NAMALWA (cell line): Measurements from ENCODE around the gene IRF8.
"Not testable (repeated sequence)": the region's sequence is repeated elsewhere in the genome, so short reads cannot be mapped to it uniquely, and the experiment has no call there.

Experiments used
- DNase-seq: peaks from one replicate; pipeline ENCODE4 v3.0.0-alpha.2; 2015; ENCODE audit warnings: low spot score

IRF8 gene

GRCh38 chr16:85898521-85899442 is at the start of gene IRF8:
Gene IRF8, plus strand, starts transcription at chr16:85899162. Its CDS starts 3,854 bp downstream, at chr16:85903016.
- DNase-seq: peak; percentile 91

DNA sequence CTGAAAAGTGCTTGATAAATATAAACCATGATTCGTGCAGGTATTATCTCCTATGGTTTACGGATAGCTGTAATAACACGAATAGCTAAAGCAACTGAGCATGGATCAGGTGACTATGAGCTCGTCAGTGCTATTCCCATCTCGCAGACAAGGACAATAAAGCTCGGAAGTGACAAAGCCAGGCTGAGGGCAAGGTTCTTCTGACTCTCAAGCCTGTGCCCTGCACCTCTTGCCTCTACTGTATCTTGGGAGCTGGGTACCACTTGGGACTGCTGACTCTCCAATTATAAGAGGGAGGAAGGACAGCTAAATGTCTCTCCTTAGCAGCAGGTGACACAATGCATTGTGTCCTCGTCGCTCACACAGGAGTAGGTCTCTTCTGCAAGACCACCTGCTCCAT is 49.6 kb upstream of the IRF8 start:
- DNase-seq: no peak

GRCh38 chr16:85850344-85850880 is 48.5 kb upstream of the IRF8 start:
- no peak for DNase-seq

- no peak for DNase-seq
These were observed 47.8 kb upstream of the IRF8 start for GRCh38 chr16:85851034-85851785.

DNA sequence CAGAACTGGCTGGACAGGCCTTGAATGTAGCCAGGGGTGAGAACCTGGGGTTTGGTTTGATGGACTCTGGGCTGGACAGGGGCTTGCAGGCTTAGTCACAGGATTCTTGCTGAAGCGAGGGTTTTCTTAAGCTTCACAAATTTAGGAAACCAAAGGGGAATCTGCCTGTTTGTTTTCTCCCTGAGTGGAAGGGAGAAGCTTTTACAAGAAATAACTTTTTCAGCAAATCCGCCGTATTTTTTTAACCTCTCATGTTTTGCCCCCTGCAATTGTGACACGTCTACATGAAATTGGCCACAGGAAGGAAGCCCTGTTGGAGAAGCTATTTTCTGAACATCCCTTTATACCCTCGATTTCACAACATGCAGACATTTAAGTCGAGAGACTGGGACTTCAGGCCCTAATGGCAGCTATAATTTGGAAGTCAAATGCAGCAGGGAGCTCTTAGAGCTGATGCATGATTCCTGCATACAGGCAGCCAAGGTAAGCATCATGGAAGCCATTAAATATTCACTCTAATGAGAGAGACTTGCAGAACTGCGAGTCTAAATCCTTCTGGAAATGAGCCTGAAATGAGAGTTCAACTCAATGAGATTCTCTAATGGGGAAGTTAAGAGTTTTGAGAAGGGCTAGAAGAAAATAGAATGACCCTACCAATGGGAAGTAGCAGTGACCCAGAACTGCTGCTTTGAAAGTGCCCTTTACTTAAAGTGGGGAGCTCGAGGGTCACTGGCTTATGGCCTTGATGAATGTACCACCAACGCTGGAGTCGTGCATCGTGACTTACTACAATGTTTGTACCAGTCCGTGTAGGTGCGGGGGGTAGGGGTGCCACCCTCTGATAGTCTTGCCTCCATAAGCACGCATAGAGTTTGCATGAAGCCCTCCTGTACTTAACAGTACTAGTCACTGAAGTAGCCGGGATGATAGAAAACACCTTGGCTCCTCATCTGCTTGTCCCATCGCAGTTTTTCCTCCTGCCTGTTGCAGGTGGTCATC is 45.1 kb upstream of the IRF8 start:
- no peak for DNase-seq

GRCh38 chr16:85854935-85855334 is 44.0 kb upstream of the IRF8 start:
- no peak for DNase-seq

DNA sequence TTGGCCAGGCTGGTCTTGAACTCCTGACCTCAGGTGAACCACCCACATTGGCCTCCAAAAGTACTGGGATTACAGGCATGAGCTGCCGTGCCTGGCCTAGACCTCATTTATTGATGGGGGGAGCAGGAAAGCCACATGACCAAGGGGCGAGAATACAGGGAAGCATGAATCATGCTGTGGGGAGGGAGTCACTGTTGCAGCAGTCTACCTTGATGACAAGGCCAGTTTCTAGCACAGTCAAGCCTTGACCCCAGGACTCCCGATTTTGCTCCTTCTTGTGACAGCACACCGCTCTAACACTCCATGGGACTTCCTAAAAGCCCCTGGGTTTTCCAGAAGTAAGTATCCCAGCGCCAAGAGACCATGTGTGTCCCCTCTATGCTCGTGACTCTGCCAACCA is 42.9 kb upstream of the IRF8 start:
- no peak for DNase-seq

- DNase-seq: no peak
These were observed 42.4 kb upstream of the IRF8 start for GRCh38 chr16:85856585-85856984.

DNA sequence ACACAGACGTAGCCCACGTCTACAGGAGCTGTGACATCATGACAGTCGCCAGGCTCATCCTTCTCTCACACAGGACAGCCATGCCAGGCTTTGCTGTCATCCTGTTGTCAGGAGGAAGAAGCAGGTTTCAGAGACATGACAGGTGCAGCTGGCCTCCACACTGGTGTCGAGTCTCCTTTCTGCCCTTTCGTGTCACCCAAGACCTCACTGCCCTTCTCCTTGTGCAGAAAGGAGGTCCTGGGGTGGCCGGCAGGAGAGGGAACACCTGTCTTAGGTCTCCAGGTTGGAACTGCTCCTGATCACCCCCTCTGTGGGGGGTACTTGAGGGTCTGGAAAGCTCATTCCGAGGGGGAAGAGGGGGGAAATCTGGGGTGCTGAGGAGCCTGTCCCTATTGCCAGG is 41.6 kb upstream of the IRF8 start:
- no peak for DNase-seq

- DNase-seq: not testable (repeated sequence)
These were observed 40.4 kb upstream of the IRF8 start for GRCh38 chr16:85858571-85858970.

GRCh38 chr16:85858984-85859817 is 39.8 kb upstream of the IRF8 start:
- no peak for DNase-seq

DNA sequence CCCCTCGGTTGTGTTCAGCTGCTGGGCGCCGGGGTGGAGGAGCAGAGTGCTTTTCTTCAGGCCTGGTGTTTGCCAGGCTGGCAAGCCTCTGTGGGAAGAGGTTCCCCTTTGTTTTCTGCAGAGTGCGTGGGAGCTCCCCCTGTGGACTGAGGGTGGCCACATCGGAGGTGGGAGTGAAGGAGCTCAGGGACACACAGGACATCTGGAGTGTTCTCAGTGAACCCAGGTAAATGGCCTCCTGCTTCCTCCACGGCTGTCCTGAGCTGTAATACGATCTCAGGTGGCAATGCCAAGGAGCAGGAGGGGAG is 39.2 kb upstream of the IRF8 start:
- DNase-seq: no peak

DNA sequence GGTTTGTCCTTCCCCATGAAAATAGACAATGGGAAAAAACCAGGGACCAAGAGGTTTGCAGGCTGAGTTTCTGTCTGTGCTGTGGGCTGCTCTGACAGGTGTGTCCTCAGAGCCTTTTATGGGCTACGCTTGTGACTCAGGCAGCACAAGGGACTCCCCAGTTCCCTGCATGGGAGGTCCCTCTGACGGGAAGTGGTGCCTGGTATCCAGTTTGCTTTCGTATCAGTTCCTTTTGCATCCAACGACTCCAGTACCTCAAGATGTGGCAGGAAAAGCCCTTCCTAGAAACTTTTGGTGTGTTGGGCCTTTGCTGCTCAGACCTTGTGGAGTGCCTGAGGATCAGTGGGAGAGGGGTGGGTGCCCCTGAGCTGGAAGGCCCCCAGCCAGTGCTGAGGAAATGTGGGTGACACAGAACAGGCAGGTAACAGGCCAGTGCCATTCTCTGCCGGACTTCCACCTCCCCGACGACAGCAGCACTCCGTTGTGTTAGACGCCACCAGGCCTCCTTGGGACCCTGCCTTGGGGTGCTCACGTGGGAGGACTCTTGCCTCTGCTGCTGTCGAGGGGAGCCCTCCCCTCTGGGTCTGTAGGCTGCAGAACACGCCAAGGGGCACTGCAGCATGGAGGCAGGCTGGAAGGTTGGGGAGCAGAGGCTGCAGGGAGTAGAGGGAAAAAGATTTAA is 38.4 kb upstream of the IRF8 start:
- no peak for DNase-seq

DNA sequence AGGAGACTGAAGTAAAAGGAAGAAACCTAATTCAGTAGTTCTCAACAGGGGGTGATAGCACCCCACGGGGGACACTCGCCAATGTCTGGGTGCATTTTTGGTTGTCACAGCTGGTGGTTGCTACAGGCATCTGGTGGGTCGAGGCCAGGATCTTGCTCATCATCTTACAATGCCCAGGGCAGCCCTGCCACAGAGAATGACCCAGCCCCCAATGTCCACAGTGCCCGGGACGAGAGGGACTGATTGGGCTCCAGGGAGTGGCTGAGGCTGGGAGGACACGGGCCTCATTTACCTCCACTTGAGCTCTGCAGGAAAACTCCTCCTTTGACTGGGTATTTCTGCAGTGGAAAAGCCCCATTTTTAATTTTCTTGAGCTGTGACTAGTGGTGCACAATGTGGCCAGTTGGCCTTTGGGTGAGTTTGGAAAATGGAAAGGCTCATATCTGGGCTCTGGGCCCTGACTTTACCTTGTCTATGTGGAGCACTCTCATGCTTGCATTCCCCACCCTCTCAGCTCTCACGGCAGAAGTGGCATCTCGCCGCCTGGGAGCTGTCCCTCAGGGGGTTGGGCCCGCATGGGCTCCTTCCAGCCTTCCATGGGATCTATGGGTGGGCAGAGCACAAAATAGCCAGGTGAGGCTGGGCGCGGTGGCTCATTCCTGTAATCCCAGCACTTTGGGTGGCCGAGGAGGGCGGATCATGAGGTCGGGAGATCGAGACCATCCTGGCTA is 37.7 kb upstream of the IRF8 start:
- no peak for DNase-seq

DNA sequence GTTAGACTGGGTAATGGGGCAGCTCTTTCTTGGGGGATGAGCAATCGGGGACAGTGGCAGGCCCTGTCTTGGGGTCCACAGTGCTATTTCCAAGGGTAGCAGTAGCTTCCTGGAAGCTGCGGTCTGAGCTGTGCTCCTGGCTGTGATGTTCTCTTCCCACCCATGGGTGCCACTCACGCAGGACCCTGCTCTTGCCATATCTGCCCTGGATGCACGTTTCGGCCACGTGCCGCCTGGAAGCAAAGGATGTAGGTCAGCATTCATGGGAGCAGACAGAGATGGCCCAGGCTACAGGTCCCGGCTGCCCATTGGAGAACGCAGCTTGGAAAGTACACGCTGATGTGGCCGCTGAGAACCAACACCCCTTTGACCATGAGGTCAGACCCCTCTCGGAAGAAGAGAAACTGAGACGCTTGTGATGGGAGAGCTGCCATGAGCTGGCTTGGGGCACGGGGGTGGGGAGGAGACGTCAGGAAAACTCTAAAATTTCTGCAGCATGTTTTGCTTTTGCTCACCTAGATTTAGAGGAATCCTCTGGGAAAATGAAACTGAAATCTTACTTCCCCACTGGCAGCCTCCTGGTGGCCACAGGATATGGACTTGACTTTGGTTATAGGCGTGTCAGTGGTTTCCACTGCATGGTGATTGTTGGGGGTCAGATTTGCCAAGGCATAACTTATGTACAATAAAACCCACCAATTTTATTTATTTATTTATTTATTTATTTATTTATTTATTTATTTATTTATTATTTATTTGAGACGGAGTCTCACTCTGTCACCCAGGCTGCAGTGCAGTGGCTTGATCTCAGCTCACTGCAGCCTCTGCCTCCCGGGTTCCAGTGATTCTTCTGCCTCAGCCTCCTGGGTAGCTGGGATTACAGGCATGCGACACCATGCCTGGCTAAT is 36.2 kb upstream of the IRF8 start:
- DNase-seq: no peak

DNA sequence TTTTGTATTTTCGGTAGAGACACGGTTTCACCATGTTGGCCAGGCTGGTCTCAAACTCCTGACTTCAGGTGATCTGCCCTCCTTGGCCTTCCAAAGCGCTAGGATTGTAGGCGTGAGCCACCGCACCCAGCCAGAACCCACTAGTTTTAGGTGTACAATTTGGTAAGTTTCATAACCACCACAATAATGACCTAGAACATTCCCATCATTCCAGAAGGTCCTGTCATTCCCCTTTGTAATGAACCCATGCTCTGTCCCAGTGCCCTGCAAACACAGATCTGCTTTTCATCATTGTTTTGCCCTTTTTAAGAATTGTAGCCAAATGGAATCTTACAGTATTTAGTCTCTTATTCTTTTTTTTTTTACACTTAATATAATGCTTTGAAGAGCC is 35.6 kb upstream of the IRF8 start:
- no peak for DNase-seq

GRCh38 chr16:85864965-85865364 is 34.0 kb upstream of the IRF8 start:
- DNase-seq: no peak

DNA sequence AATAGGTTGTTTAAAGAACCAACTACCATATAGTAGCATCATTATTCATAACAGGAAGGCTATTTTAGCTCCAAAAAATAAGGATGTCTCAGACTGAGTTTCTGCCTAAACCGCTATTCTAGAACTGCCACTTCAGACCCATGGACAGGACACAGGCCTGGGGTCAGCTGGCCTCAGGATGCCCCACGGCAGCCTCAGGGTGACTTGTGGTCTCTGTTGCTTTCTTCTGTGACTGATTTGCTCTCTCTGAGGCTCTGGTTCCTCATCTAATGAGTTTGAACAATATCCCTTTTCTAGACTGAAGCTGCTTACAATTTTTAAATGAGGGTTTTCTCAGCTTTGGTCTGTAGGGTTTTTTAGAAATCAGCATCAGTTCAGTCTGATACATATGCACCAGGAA is 31.8 kb upstream of the IRF8 start:
- DNase-seq: no peak

GRCh38 chr16:85868495-85868894 is 30.5 kb upstream of the IRF8 start:
- no peak for DNase-seq
